BJ (cell line): ENCODE results near the gene UPK3A. TPM values are rescaled to one million over a fixed set of nuclear protein-coding genes. Genes with fewer than 3 reads are reported as not detected.
"Not testable (repeated sequence)": the region's sequence is repeated elsewhere in the genome, so short reads cannot be mapped to it uniquely, and the experiment has no call there.

Experiments used
- CTCF ChIA-PET: fragments of 350-600 bp; formaldehyde crosslinking; extraction: SDS; loops from one replicate; lab custom pipeline; 2021; ENCODE audit warnings: antibody characterized with exemption, inconsistent platforms; lab: Yijun Ruan, JAX
- POLR2A ChIA-PET: fragments of 300-600 bp; sonication (Branson Sonifier 250); formaldehyde crosslinking; extraction: SDS; loops from one replicate; lab custom pipeline; 2021; ENCODE audit warnings: antibody characterized with exemption; lab: Charles Lee
- DNase-seq: peaks from one replicate; pipeline ENCODE4 v3.0.0-alpha.2; 2011; ENCODE audit warnings: low read depth
- H3K27me3 ChIP-seq: 2 replicates; pipeline ENCODE4 v1.6.0; 2011; ENCODE audit warnings: low read length; ENCODE audit not compliant: control insufficient read depth, insufficient read depth
- H3K36me3 ChIP-seq: 2 replicates; pipeline ENCODE4 v1.5.1; 2011; ENCODE audit warnings: low read length; ENCODE audit not compliant: control insufficient read depth, insufficient read depth
- H3K4me3 ChIP-seq: 2 replicates; pipeline ENCODE4 v1.5.1; 2011; ENCODE audit warnings: low read depth, mild to moderate bottlenecking, control low read depth, low read length
- polyA plus RNA-seq: library from polyadenylated mRNA; depleted of rRNA; stranded (reverse); fragments of >200 nt; gene quantifications from 2 replicates; pipeline ENCODE4 v1.2.3, GENCODE V29; 2011
- TF ChIP-seq, protein P1 (sequence below): IDR thresholded peaks from 2 replicates; pipeline ENCODE4 v1.5.1; 2011; ENCODE audit warnings: low read depth, mild to moderate bottlenecking, control low read depth, inconsistent platforms, low read length, moderate library complexity; ENCODE audit not compliant: insufficient read depth

The UPK3A gene
- polyA plus RNA-seq, 1 experiment = not detected

DNA sequence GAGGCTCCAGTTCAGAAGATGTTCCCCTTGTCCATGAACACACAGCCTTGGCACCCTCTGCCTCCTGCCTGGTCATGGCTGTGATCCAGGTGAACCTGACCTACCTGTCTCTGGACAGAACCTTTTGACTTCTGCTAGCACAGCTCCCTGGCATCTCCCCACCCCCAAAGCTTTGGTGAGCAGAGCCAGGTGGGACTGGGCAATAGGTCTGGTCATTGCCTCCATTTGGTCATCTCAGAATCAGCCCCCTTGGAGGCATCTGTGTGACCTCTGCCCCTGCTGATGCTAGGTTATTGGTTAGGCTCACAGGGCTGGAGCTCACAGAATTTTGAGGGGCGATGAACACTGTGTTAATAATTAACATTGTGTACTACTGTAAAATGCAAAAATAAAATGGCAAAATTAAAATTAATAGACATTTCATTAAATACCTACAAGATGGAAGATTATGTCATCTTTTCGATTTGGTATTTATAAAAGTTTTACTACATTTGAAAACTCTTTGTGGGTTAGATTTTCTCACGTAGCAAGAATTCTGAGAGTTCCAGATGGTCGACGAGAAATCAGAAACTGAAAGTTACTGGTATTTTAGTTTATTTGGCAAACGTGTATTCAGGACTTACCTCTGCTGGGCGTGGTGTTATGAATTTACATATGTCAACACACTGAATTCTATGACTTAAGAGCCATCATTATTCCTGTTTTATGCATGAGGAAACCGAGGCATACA is 35.8 kb upstream of the UPK3A start:
- CTCF ChIA-PET = interaction anchor here (0.6 kb wide), 1 partner anchor 225 kb away, joined by 3 read pairs; no protein-coding TSS in a partner anchor
- no peak for DNase-seq

DNA sequence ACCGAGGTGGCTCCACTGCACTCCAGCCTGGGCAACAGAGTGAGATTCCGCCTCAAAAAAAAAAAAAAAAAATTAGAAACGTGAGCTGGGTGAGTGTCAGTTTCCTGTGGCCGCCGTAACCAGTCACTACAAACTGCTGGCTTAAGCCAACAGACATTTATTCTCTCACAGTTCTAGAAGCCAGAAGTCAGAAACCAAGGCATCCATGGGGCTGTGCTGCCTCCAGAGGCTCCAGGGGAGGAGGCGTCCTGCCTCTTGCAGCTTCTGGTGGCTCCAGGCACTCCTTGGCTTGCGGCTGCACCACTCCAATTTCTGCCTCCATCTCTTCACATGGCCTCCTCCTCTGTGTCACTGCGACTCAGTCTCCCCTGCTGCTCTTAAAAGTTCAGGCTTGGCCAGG is 32.9 kb upstream of the UPK3A start:
- TF ChIP-seq, protein P1, sequence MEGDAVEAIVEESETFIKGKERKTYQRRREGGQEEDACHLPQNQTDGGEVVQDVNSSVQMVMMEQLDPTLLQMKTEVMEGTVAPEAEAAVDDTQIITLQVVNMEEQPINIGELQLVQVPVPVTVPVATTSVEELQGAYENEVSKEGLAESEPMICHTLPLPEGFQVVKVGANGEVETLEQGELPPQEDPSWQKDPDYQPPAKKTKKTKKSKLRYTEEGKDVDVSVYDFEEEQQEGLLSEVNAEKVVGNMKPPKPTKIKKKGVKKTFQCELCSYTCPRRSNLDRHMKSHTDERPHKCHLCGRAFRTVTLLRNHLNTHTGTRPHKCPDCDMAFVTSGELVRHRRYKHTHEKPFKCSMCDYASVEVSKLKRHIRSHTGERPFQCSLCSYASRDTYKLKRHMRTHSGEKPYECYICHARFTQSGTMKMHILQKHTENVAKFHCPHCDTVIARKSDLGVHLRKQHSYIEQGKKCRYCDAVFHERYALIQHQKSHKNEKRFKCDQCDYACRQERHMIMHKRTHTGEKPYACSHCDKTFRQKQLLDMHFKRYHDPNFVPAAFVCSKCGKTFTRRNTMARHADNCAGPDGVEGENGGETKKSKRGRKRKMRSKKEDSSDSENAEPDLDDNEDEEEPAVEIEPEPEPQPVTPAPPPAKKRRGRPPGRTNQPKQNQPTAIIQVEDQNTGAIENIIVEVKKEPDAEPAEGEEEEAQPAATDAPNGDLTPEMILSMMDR = no peak
- no peak for DNase-seq
- no peaks in the 10 kb centered on the region for H3K36me3 ChIP-seq
- ChIA-PET POLR2A (no interaction called here), CTCF (interaction anchor here (1.1 to 1.4 kb wide), 3 partner anchors 11 to 16 kb away, joined by 3 to 8 read pairs (median 4); no protein-coding TSS in a partner anchor)
- no peaks in the 10 kb centered on the region for H3K27me3 ChIP-seq
- H3K4me3 ChIP-seq = no peak overlapping the region

More for the DNA sequence above, 35.8 kb upstream of the UPK3A start:
- Histone ChIP-seq H3K27me3 (no peaks in the 10 kb centered on the region), H3K36me3 (no peaks in the 10 kb centered on the region), H3K4me3 (no peak overlapping the region)
- TF ChIP-seq, protein P1 = no peak
- POLR2A ChIA-PET = no interaction called here

DNA sequence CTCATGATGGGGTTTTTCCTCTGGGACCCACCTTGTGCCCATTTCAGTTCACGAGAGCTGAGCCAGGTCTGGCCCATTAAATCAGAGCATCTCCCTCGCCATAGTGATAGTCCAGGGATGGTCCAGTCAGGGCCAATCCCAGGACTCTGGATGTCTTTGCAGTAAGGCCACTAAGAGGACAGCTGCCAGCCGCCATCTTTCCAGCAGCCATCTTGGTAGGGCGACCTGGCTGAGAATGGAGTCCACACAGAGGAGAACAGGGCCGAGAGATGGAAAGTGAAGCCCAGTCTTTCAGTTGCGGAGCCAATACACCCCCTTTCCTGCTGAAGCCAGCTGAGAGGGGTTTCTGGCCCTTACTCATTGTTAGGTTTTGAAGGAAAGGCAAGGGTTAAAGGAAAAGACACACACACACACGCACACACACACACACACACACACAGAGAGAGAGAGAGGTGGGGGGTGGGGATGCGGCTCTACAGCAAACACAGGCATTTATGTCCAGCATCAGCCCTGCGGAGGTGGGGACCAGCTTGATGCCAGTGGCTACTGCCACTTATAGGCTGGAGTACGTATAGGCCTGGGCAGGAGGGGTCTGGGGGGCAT is 31.6 kb upstream of the UPK3A start:
- Histone ChIP-seq H3K36me3 (no peaks in the 10 kb centered on the region), H3K4me3 (no peak overlapping the region), H3K27me3 (no peaks in the 10 kb centered on the region)
- DNase-seq = no peak
- ChIA-PET POLR2A (no interaction called here), CTCF (interaction anchor here (0.6 to 1.2 kb wide), 4 partner anchors 10 to 181 kb away, joined by 3 to 8 read pairs (median 3); no protein-coding TSS in a partner anchor)
- TF ChIP-seq, protein P1 = no peak

DNA sequence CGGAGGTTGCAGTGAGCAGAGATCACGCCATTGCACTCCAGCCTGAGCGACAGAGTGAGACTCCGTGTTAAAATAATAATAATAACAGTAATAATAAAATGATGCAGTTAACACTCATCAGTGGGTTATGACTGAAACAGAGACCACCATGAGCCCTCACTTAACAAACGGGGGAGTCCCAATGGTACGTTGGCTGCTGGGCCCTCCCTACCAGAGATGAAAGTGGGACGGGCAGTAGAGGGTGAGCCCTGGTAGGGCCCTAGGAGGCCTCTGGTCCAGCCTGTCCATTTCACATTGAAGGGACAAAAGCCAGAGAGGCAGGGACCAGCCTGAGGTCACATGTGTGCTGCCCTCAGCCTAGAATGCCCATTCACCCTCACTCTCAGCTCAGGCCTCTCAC is 30.4 kb upstream of the UPK3A start:
- no peak overlapping the region for H3K4me3 ChIP-seq
- ChIA-PET CTCF (no interaction called here), POLR2A (no interaction called here)
- no peaks in the 10 kb centered on the region for H3K36me3 ChIP-seq
- H3K27me3 ChIP-seq = no peaks in the 10 kb centered on the region
- TF ChIP-seq, protein P1 = no peak
- DNase-seq = no peak

DNA sequence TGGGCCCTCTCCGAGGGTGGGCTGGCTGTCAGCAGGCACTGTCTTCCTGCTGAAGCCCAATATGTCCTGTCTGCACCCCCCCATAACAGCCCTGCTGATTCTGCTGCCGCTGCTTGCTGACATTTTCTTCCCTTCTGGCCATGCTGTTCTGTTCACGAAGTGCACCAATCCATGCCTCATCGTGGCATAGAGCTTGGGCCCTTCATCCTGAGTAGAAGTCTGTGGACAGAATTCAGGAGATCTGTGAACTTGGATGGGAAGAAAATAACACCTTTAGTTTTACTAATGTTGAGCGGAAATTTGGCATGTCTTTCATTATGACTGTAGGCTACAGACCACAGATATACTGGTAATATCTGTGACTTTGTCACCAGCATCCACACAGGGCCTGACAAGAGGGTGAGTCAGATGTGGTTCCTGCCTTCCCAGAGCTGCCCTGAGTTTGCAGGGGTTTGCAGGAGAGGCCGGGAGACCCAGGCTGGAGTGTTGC is 29.9 kb upstream of the UPK3A start:
- CTCF ChIA-PET = no interaction called here
- no peaks in the 10 kb centered on the region for H3K36me3 ChIP-seq
- TF ChIP-seq, protein P1 = no peak
- no peak overlapping the region for H3K4me3 ChIP-seq
- no peak for DNase-seq
- H3K27me3 ChIP-seq = no peaks in the 10 kb centered on the region
- POLR2A ChIA-PET = no interaction called here

DNA sequence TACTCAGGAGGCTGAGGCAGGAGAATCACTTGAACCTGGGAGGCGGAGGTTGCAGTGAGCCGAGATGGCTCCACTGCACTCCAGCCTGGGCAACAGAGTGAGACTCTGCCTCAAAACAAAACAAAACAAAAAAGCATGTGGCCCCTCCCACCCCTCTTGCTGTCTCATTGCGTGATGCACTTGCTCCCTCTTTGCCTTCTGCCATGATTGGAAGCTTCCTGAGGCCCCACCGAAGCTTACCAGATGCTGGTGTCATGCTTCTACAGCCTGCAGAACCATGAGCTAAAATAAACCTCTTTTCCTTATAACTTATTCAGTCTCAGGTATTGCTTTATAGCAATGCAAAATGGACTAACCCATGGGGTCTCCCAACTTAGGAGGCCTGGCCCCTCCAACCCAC is 26.8 kb upstream of the UPK3A start:
- H3K27me3 ChIP-seq, DNase-seq, H3K4me3 ChIP-seq, H3K36me3 ChIP-seq, POLR2A ChIA-PET: not testable (repeated sequence)
- CTCF ChIA-PET = interaction anchor here (2.2 kb wide), 1 partner anchor 157 kb away, joined by 5 read pairs; no protein-coding TSS in a partner anchor
